SW480 (cell line): ENCODE data around the gene ACOD1.
A peak's percentile ranks its signal among the peaks of the same experiment; 100 is the strongest.

Experiments
- DNase-seq: peaks from one replicate; pipeline ENCODE4 v3.0.0-alpha.2; 2016; ENCODE audit warnings: low spot score

The ACOD1 gene

GRCh38 chr13:76991796-76992547, 43.7 kb downstream of the ACOD1 start, which contains the start of gene CLN5:
TSS of gene CLN5 (plus strand) at chr13:76992081. CDS start at chr13:76992099, 18 bp downstream.
- peak; percentile 93 for DNase-seq

- DNase-seq: peak; percentile 27
Measured at GRCh38 chr13:76992548-76993001, 44.3 kb downstream of the ACOD1 start.

GRCh38 chr13:76993021-76993420, 44.7 kb downstream of the ACOD1 start:
- no peak for DNase-seq

GRCh38 chr13:76993473-76993872, 45.2 kb downstream of the ACOD1 start:
- no peak for DNase-seq

- no peak for DNase-seq
Measured at GRCh38 chr13:76994281-76994680, 46.0 kb downstream of the ACOD1 start.

- DNase-seq: no peak
Measured at GRCh38 chr13:77000475-77000874, 52.2 kb downstream of the ACOD1 start.

GRCh38 chr13:77001540-77001939, 53.2 kb downstream of the ACOD1 start:
- DNase-seq: no peak

- no peak for DNase-seq
Measured at GRCh38 chr13:77001963-77002587, 53.8 kb downstream of the ACOD1 start.

GRCh38 chr13:77002590-77003190, 54.4 kb downstream of the ACOD1 start:
- DNase-seq: peak; percentile 18
